Muscle layer of colon (tissue), 2 donors: ENCODE data around the gene RPS8.
"Not testable (repeated sequence)": the region's sequence is repeated elsewhere in the genome, so short reads cannot be mapped to it uniquely, and the experiment has no call there.

ENCODE experiments used
- H3K27ac ChIP-seq: one replicate; pipeline ENCODE4 v1.7.0; 2013; ENCODE audit warnings: low read depth, mild to moderate bottlenecking, low read length, moderate library complexity
- H3K27me3 ChIP-seq, 2 donors: one replicate each; pipeline ENCODE4 v1.7.0; 2013; ENCODE audit warnings: low read length in 2 of 2, mild to moderate bottlenecking in 2 of 2; ENCODE audit not compliant: insufficient read depth in 2 of 2, control insufficient read depth in 1 of 2
- H3K36me3 ChIP-seq: one replicate; pipeline ENCODE4 v1.7.0; 2013; ENCODE audit warnings: mild to moderate bottlenecking, low read length; ENCODE audit not compliant: insufficient read depth
- H3K4me1 ChIP-seq: one replicate; pipeline ENCODE4 v1.7.0; 2013; ENCODE audit warnings: mild to moderate bottlenecking, low read length; ENCODE audit not compliant: insufficient read depth
- H3K4me3 ChIP-seq, 2 donors: one replicate each; pipeline ENCODE4 v1.7.0; 2013; ENCODE audit warnings: low read length in 2 of 2, low read depth in 1 of 2, mild to moderate bottlenecking in 1 of 2, moderate library complexity in 1 of 2
- H3K9ac ChIP-seq: one replicate; pipeline ENCODE4 v1.7.0; 2013; ENCODE audit warnings: low read length
- H3K9me3 ChIP-seq: one replicate; pipeline ENCODE4 v1.7.0; 2013; ENCODE audit warnings: mild to moderate bottlenecking, low read length
- donor health status: abdominal sarcoma.
- donor health status: Adenocarcinoma of cecum.

The RPS8 gene

GRCh38 chr1:44817771-44818495 lies 42.6 kb downstream of the RPS8 start:
- Histone ChIP-seq H3K27me3 (no peaks in the 10 kb centered on the region), H3K9me3 (no peaks in the 10 kb centered on the region), H3K9ac (no peak overlapping the region), H3K4me1 (peaks cover 15% of the 10 kb centered on the region), H3K27ac (no peak overlapping the region), H3K4me3 (no peak overlapping the region), H3K36me3 (no peaks in the 10 kb centered on the region)

- Histone ChIP-seq H3K36me3 (no peaks in the 10 kb centered on the region), H3K9ac (peak overlapping the region; percentile 96), H3K9me3 (no peaks in the 10 kb centered on the region), H3K27ac (peak overlapping the region; percentile 99), H3K4me3 (peak overlapping the region; percentile 41 to 95), H3K4me1 (peaks cover 15% of the 10 kb centered on the region), H3K27me3 (no peaks in the 10 kb centered on the region)
Measured at GRCh38 chr1:44819196-44819607, 43.9 kb downstream of the RPS8 start.

- H3K9ac ChIP-seq: peak overlapping the region; percentile 96
Measured at GRCh38 chr1:44819608-44820327, 44.4 kb downstream of the RPS8 start.

GRCh38 chr1:44820328-44821239 lies 45.2 kb downstream of the RPS8 start:
- Histone ChIP-seq H3K4me1 (peaks cover 15% of the 10 kb centered on the region), H3K27me3 (no peaks in the 10 kb centered on the region), H3K27ac (peak overlapping the region; percentile 99), H3K9ac (peak overlapping the region; percentile 96), H3K4me3 (peak overlapping the region; percentile 75 to 95), H3K36me3 (no peaks in the 10 kb centered on the region), H3K9me3 (no peaks in the 10 kb centered on the region)

More at GRCh38 chr1:44819608-44820327, 44.4 kb downstream of the RPS8 start:
- no peaks in the 10 kb centered on the region for H3K27me3 ChIP-seq
- H3K4me3 ChIP-seq: peak overlapping the region; percentile 75 to 95
- peak overlapping the region; percentile 99 for H3K27ac ChIP-seq
- H3K36me3 ChIP-seq: no peaks in the 10 kb centered on the region
- H3K4me1 ChIP-seq: peaks cover 15% of the 10 kb centered on the region
- H3K9me3 ChIP-seq: no peaks in the 10 kb centered on the region

GRCh38 chr1:44821240-44821715 lies 45.9 kb downstream of the RPS8 start:
- Histone ChIP-seq H3K4me3 (peak overlapping the region; percentile 75 to 95), H3K36me3 (no peaks in the 10 kb centered on the region), H3K9ac (no peak overlapping the region), H3K27ac (peak overlapping the region; percentile 99), H3K4me1 (peaks cover 15% of the 10 kb centered on the region), H3K9me3 (no peaks in the 10 kb centered on the region), H3K27me3 (no peaks in the 10 kb centered on the region)

- no peak overlapping the region for H3K27ac ChIP-seq
- no peak overlapping the region for H3K4me3 ChIP-seq
- peaks cover 15% of the 10 kb centered on the region for H3K4me1 ChIP-seq
- H3K9ac ChIP-seq: no peak overlapping the region
- H3K27me3 ChIP-seq: no peaks in the 10 kb centered on the region
- no peaks in the 10 kb centered on the region for H3K9me3 ChIP-seq
- no peaks in the 10 kb centered on the region for H3K36me3 ChIP-seq
Measured at GRCh38 chr1:44822131-44822701, 46.9 kb downstream of the RPS8 start.

- Histone ChIP-seq H3K27me3 (no peaks in the 10 kb centered on the region), H3K36me3 (no peaks in the 10 kb centered on the region), H3K4me1 (peaks cover 15% of the 10 kb centered on the region), H3K27ac (no peak overlapping the region), H3K9me3 (no peaks in the 10 kb centered on the region), H3K4me3 (no peak overlapping the region), H3K9ac (no peak overlapping the region)
Measured at GRCh38 chr1:44822981-44823451, 47.7 kb downstream of the RPS8 start.

- not testable (repeated sequence) for H3K9me3 ChIP-seq, H3K27ac ChIP-seq, H3K9ac ChIP-seq, H3K36me3 ChIP-seq, H3K4me3 ChIP-seq, H3K27me3 ChIP-seq
- H3K4me1 ChIP-seq: peaks cover 15% of the 10 kb centered on the region
Measured at GRCh38 chr1:44824392-44824791, 49.1 kb downstream of the RPS8 start.

GRCh38 chr1:44826375-44827196 lies 51.2 kb downstream of the RPS8 start:
- no peak overlapping the region for H3K4me3 ChIP-seq
- no peak overlapping the region for H3K27ac ChIP-seq
- no peaks in the 10 kb centered on the region for H3K36me3 ChIP-seq
- no peaks in the 10 kb centered on the region for H3K27me3 ChIP-seq
- no peaks in the 10 kb centered on the region for H3K9me3 ChIP-seq
- peaks cover under 1% of the 10 kb centered on the region for H3K4me1 ChIP-seq
- H3K9ac ChIP-seq: no peak overlapping the region

GRCh38 chr1:44827197-44828002 lies 52.1 kb downstream of the RPS8 start:
- Histone ChIP-seq H3K4me3 (no peak overlapping the region), H3K27ac (no peak overlapping the region), H3K4me1 (no peaks in the 10 kb centered on the region)

More at GRCh38 chr1:44827197-44828002, 52.1 kb downstream of the RPS8 start:
- no peak overlapping the region for H3K9ac ChIP-seq
- no peaks in the 10 kb centered on the region for H3K27me3 ChIP-seq
- no peaks in the 10 kb centered on the region for H3K36me3 ChIP-seq
- no peaks in the 10 kb centered on the region for H3K9me3 ChIP-seq
